ENCODE results near the gene C14orf119.

- TF ChIP-seq POLR2A (IDR thresholded peaks at IDR 0.05), result no peak
- TF ChIP-seq, protein P1, sequence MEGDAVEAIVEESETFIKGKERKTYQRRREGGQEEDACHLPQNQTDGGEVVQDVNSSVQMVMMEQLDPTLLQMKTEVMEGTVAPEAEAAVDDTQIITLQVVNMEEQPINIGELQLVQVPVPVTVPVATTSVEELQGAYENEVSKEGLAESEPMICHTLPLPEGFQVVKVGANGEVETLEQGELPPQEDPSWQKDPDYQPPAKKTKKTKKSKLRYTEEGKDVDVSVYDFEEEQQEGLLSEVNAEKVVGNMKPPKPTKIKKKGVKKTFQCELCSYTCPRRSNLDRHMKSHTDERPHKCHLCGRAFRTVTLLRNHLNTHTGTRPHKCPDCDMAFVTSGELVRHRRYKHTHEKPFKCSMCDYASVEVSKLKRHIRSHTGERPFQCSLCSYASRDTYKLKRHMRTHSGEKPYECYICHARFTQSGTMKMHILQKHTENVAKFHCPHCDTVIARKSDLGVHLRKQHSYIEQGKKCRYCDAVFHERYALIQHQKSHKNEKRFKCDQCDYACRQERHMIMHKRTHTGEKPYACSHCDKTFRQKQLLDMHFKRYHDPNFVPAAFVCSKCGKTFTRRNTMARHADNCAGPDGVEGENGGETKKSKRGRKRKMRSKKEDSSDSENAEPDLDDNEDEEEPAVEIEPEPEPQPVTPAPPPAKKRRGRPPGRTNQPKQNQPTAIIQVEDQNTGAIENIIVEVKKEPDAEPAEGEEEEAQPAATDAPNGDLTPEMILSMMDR (IDR thresholded peaks at IDR 0.05), result no peak
Measured at GRCh38 chr14:23047751-23048693, 47.3 kb upstream of the C14orf119 start.

All from adrenal gland (tissue), 5 donors.